GM18502 (cell line): ENCODE results near the gene ACO2.

Experiments
- ATAC-seq: cut with Tn5 transposase; IDR thresholded peaks from one replicate; pipeline ENCODE4 v1.9.1; 2021; ENCODE audit warnings: mild to moderate bottlenecking; ENCODE audit not compliant: unreplicated experiment, poor library complexity

The ACO2 gene

DNA sequence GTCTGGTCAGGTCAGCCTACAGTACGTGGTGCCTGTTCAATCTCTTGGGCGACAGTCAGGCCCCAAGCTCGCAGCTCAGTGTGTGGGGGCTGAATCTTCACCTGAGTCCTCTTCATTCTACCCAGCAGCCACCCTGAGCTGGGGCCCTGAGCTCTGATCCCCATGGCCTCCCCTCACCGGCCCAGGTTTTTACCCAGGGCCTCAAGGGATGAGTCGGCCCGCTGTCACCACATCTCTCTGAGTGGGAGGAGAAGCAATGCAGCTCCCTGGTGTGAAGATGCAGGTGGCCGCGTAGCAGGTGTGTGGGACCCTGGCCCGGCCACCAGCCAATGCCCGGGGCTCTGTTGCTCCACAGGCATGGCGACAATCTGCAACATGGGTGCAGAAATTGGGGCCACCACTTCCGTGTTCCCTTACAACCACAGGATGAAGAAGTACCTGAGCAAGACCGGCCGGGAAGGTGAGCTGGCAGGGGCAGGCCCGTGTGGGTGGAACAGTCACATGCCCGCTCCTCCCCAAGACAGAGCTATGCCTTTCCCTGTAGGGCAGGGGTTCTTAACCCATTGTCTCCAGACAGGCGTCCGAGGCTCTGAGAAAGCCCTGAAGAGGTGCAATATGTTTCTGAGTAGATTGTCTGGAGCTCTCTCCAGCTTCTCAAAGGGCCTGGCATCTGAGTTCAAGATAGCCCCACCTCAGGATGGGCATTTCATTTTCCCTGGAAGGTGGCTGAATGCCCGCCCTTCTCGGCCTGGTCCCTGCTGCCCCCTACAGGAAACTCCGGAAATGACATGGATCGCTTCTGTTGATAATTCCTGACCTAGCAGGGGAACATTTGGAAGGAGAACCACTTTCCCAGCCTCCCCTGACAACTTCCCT, 48.5 kb downstream of the ACO2 start:
- ATAC-seq, result no peak

DNA sequence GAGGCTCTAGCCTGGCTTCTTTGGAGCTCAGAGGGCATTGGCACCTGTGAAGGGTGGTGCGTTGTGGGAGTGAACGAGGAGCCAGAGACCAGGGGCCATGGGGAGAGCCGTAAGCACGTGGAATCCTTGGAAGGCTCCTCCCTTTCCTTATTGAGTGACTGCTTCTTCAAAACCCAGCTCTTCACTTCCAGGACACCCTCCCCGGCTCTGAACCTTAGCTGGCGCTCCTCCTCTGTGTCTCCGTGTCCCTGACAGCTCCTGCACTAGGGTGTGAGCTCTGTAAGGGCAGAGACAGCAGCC, 49.1 kb downstream of the ACO2 start:
- no peak for ATAC-seq

DNA sequence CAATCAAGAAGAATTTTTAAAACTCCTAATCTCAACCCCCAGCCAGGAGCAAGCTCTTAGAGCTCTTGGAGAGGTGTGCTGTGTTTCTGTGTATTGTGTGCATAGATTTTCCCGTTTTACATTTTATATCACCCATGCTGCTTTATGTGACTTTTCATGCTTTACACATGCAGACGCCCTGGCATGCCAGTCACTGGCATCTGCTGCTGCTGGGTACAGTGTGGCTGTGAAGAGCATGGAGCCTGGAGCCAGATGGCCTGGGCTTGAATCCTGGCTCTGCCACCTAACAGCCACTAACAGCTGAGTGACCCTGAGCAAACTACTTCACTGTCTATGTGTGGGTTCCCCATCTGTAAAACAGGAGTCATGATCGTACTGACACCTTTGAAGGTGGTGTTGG, 52.2 kb downstream of the ACO2 start:
- no peak for ATAC-seq

DNA sequence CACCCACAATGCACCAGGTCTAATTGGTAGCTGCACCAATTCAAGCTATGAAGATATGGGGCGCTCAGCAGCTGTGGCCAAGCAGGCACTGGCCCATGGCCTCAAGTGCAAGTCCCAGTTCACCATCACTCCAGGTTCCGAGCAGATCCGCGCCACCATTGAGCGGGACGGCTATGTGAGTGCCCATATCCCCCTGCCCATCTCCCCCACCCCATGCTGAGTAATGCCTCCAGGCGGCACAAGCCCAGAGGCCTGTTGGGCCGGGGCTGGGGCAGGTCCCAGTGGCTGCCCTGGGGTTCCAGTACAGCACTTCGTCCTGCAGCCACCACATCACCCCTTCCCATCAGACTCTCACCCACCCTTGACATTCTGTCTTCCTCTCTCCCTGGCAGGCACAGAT, 53.9 kb downstream of the ACO2 start:
- ATAC-seq, result no peak

DNA sequence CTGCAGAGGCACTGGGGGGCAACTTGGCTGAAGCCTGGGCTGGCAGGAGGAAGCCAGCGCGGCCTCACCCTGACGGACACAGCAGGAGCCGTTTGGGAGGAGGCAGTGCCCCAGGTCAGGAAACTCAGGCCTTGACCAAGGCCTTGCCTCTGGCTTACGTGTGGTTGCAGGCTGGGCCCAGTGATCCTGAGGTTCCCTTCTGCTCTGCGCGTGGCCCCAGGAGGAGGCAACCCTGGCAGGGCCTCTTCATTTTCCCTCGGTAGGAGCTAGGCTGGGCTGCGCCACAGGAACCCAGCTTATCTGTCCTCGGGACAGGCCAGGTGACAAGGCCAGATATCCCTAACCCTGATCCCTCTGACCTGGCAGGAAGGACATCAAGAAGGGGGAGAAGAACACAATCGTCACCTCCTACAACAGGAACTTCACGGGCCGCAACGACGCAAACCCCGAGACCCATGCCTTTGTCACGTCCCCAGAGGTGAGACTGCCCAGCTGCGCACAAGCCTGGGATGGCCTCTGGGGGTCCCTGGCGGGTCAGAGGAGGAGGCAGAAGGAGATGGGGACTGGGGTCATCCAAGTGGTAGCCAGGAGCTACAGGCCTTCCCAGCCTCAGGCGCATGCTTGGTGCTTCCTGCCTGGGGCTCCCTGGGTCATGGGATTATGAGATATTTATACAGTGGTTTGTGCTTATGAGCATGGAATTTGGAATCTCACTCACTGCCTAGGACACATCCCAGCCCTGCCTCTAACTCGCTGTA, 54.7 kb downstream of the ACO2 start:
- no peak for ATAC-seq

DNA sequence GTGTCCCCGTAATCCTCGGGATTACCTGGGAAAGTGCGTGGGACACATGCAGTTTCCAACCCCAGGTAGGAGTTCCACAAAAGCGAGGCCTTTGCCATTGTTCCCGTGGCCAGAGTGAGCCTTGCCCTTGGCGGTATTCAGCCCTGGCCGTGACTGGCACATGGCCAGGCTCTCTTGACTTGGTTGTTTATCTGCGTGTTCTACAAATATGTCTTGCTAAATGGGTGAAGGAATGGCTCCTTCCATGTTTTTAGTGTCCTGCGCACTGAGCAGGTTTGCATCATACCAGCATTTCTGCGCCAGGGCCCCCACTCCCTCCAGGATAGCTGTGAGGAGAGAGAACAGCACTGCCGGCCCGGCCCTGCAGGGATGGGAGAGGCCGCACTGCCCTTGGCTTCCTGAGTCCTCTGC, 55.3 kb downstream of the ACO2 start:
- no peak for ATAC-seq

DNA sequence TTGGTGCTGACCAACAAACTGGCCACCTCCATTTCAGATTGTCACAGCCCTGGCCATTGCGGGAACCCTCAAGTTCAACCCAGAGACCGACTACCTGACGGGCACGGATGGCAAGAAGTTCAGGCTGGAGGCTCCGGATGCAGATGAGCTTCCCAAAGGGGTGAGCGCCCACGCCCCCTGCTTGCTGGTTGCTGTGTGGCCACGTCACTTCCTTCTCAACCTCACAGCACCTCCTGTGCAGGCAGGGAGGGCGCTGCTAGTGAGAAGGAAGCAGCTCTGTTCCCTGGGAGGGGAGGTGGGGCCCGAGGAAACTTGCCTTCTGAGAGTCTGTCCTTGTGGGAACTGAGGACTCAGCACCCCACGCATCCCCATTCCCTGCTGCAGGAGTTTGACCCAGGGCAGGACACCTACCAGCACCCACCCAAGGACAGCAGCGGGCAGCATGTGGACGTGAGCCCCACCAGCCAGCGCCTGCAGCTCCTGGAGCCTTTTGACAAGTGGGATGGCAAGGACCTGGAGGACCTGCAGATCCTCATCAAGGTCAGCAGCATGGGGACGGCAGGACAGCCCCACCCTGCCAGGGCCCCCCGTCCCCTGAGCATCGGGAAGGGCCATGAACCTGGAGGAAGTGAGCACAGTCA, 56.0 kb downstream of the ACO2 start:
- no peak for ATAC-seq

DNA sequence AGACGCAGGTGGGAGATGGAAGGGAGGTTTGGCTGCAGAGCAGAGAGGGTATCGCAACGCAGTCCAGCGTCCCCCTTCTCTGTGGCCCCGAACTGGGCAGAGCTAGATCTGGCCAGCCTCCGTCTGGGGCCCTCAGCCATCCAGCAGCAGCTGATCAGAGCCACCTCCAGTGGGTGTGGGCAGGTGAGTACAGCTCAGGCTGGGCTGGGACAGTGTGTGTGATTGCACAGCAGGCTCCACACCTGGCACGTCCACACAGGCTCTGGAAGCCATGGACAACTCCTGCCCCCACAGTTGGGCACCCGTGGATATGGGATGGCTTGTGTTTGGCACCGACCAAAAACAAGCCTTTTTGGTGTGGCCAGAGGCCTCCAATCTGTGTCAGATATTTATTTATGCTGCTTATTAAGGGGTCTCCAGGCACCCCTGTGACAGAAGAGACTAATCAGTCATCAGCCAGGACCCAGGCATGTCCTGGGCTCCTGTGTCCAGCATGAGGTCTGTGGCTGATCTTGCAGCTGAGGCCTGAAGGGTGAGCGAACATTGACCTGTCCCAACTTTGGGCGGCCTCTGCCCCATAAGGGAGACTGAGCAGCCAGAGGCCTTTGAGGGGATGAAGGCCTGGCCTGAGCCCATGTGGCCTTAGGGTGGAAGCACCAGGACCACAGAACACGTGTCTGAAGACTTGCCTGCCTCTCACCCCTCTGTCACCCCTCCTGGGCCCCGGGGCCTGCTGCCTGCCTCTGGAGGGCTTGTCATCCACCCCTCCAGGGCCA, 56.7 kb downstream of the ACO2 start:
- ATAC-seq, result no peak

DNA sequence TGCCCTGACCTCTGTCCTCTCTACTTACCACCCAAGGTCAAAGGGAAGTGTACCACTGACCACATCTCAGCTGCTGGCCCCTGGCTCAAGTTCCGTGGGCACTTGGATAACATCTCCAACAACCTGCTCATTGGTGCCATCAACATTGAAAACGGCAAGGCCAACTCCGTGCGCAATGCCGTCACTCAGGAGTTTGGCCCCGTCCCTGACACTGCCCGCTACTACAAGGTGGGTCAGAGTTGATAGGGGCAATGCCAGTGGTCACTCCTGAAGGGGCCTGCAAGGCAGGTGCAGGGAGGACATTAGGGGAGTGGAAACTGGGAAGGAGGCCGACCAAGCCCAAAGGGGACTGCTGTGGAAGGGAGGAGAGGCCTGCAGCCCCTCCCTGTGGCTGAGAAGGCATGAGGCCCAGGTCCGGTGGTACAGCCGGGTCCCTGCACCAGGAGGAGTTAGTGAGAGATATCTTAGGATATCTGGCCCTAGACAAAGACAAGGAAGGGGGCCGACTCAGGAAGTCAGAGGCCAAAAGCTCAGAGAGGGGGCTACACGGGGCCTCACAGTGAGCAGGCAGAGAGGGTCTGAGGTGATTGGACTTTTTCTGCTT, 57.4 kb downstream of the ACO2 start:
- ATAC-seq, result no peak

DNA sequence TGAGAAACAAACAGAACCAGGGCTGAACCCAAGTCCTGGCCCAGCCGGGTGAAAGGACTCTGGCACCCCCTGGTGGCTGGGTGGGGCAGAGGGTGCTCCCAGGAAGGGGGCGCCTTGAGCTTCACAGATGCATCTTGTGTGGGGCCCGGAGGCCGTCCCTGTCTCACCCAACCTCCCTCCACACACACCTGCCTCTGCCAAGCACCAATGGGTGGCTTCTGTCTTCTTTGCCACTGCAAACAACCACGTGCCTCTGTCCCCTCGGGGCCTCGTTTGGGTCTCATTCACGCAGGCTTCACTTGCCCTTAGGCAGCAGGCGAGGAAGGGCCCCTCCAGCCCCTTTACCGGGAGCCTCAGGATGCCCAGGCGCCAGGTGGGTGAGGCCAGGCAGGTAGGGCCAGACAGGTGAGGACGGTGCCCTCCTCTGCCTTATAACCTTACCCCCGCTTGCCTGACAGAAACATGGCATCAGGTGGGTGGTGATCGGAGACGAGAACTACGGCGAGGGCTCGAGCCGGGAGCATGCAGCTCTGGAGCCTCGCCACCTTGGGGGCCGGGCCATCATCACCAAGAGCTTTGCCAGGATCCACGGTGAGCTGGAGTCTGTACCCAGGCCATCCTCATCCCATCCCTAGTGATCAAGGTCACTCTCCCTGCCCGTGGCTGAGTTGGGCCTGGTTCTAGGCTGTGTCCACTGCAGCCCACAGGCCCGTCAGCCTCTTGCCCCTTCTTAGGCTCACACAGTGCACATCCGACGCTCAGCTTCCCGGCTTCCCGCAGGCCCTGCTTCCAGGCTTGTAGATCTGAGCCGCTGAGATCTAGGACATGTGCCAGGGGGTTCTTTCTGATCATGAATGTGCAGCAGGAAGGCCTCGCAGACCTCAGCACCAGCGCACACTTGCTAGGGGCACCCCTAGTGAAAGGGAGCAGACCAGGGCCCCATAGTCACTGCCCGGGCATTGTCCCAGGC, 58.2 kb downstream of the ACO2 start:
- no peak for ATAC-seq

DNA sequence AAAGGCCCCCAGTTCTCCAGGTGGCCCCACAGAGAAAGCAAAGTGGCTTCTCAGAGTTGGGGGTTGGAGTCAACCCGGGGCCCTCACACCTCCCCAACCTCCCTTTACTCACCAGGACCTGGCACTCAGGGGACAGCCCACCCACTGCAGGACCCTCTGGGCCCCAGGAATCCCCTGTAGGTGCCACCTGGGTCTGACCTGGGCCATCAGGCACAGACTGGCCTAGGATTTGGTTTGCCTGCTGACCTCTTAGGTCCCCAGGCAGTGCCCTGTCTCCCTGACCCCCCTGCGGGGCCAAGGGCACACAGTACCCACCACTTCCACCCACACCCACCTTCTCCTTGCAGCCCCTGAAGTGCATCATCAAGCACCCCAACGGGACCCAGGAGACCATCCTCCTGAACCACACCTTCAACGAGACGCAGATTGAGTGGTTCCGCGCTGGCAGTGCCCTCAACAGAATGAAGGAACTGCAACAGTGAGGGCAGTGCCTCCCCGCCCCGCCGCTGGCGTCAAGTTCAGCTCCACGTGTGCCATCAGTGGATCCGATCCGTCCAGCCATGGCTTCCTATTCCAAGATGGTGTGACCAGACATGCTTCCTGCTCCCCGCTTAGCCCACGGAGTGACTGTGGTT, 59.3 kb downstream of the ACO2 start:
- ATAC-seq, result no peak

DNA sequence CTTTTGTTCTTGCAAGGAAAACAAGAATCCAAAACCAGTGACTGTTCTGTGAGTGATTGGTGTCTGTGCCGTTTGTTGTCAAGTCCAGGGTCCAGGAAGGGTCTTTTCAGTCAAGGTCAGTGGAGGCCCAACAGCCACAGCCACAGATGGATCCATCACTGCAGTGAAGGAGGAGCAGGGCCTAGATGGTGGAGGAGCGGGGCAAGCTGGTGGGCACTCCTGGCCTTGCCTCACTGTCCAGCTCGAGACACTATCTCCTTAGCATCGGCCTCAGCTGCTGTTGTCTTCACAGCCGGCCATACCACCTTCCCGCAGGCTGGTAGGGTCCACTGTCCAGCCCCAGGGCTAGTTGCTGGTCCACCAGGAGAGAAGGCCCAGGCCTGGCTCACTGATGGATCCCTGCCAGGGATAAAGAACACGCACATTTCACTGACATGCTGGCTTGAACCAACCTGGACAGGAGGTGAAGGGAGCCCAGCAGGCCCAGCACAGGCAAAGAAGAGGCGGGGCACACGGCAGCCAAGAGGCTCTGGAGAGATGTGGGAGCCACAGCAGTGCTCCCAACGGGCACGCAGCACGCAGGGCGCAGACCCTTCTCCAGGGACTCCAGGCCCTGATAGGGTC, 60.1 kb downstream of the ACO2 start:
- ATAC-seq, result no peak

DNA sequence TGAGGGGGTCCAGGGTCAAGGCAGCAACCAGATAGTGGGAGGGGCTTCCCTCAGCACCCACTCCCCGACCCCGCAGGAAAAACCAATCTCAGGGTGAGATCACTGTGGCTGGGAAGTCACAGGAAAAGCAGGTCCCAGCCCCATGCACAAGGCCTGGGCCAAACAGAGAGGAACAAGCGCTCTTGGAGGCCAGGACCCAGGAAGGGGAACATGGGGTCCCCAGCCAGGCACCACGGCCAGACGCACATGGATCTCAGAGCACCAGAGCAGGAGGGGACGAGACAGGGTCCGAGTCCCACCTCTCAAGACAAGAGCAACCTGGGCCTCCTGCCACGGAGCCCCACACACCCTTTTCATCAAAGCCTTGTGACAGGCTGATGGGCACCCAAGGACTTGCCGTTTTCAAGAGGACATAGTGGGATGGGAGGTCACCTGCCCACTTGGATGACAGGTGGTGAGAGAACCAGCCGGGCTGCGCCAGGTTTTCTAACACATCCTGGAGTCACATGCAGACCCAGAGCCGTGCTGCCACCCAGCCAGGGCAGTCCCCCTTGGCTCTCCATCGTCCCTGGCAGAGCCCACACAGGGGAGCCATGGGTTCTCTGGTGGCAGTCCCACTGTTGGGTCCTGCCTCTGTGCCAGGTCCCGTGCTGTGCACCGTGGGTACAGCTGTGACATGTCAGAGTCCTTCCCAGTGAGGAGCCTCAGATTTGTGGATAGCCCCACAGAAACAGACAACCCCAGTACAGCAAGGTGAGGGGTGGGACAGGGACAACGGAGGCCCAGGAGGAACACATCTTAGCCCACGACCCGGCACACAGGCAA, 62.2 kb downstream of the ACO2 start:
- no peak for ATAC-seq

DNA sequence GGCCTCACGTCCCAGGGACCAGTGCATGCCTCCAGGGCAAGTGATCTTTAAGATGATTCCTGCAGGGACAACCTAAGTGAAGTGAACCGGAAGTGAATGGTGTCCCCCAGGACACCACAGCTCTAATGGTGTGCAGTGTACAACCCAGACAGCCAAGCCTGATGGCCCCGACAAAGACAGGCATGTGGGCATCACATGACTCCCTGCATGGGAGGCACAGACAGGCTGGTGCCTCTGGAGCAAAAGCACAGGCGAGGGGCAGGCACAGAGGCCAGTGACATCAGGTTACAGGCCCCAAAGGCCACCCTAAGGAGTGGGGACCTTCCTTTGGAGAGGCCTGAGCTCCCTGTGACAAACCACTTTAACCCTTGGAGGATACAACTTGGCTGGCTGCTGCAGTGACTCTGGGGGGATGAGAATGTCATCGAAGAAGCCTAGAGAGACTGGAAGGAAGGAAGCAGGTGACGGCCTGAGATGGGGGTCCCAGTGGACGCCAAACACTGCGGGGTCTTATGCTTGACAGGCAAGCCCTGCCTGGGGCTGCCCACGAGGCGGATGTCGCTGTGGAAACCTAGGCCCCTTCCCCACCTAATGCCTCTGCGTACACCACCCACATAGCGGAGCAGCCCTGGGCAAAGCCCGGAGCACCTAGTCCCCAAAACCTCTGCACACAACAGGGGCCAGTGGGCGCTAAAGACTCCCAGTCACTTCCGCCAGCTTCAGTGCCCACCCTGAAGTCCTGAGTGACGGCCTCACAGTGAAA, 63.0 kb downstream of the ACO2 start:
- no peak for ATAC-seq

DNA sequence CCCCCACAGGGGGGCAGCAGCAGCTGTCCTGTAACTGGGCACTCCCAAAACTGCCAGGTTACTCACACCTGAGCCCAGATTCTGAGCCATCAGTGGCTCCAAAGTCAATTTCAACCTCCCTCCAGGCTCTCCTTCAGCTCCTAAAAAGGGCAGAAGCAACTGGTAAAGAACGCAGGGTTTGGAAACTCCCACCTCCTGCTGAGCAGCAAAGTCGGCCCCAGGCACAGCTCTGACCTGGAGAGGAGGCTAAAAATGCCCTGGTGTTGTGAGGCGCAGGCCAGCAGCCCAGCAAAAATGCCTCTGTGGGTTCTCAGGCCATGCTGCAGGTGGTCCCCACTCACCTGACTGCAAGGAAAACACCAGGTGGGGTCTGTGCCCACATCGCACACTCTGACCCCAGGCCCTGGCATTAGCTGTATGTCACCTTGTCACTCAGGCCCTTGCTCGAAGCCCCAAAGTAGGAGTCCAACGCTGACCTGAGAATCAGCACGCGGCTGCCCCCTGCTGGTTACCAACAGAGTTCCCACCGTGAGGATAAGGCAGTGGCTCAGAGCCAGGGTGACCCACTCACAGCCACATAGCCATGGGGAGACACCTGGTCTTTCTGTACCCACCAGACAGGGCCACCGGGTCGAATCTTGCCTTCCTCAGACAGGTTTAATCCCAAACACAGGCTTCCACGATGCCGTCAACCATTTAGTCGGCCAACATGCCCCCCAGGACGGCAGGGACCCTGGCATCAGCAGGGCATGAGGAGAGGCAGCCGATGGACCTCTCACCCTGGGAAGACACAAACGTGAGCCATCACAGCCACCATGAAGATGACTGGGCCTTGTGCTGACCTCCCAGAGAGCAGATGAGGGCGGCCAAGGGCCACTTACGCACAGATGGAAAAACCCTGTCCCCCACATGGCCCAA, 64.2 kb downstream of the ACO2 start:
- no peak for ATAC-seq

DNA sequence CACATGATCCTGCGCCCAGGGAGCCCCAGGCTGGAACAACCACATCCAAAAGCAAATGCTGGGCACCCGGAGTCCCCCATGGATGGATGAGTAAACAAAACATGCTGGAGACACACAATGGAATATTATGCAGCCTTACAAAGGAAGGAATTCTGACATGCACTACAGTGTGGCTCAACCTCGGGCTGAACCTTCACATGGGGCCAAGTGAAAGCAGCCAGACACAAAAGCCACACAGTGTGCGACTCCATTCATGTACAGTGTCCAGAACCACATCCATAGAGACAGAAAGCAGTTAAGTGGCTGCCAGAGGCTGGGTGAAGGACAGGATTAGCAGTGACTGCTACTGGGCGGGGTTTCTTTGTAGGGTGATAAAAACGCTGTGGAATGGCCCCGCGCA, 65.3 kb downstream of the ACO2 start:
- ATAC-seq, result no peak
